HCT116 (cell line): ENCODE results near the gene ADAMTSL5. TPM values are rescaled to one million over a fixed set of nuclear protein-coding genes. Genes with fewer than 3 reads are reported as not detected.

Experiments
- ATAC-seq: fragments of 200-7000 bp; cut with Tn5 transposase; 2 replicates; pipeline ENCODE4 v1.9.1; 2020; ENCODE audit warnings: mild to moderate bottlenecking, moderate library complexity
- BruUV-seq: library from RNA; stranded (reverse); fragments of 400-500 nt; replicated peaks from 2 replicates; lab custom pipeline; 2021; lab: Mats Ljungman, UMichigan
- CTCF ChIA-PET: fragments of 300-600 bp; sonication (Branson Sonifier 250); formaldehyde crosslinking; loops from one replicate; lab custom pipeline; 2021; ENCODE audit warnings: antibody characterized with exemption; lab: Charles Lee
- POLR2A ChIA-PET: fragments of 300-600, 350-600 bp; sonication (Branson Sonifier 250); formaldehyde crosslinking; loops from one replicate; lab custom pipeline; 2021; ENCODE audit warnings: antibody characterized with exemption; lab: Charles Lee
- RAD21 ChIA-PET, 2 experiments: fragments of 300-600 bp; sonication (Branson Sonifier 250); formaldehyde crosslinking; loops; one replicate each; lab custom pipeline; 2023; ENCODE audit warnings: low total read pairs in 2 of 2; ENCODE audit not compliant: uncharacterized antibody in 2 of 2, unreplicated experiment in 2 of 2, low non-redundant PET in 1 of 2; lab: Charles Lee
- DNase-seq: peaks from one replicate; pipeline ENCODE4 v3.0.0-alpha.2; 2010; ENCODE audit warnings: low read depth, low spot score
- H2AFZ ChIP-seq: fragments of 200-600 bp; shearing (Covaris generic), sonication (generic); 2 replicates; pipeline ENCODE4 v1.6.1; 2017; ENCODE audit warnings: low read depth, mixed run types, mixed read lengths, antibody characterized with exemption, low read length; ENCODE audit not compliant: poor library complexity, severe bottlenecking
- H3K27ac ChIP-seq: 2 replicates; pipeline ENCODE4 v1.5.1; 2012; ENCODE audit warnings: low read depth, low read length
- H3K27me3 ChIP-seq: fragments of 200-600 bp; sonication (generic); 2 replicates; pipeline ENCODE4 v1.6.1; 2016; ENCODE audit warnings: mixed run types, low read length, mixed read lengths; ENCODE audit not compliant: insufficient read depth
- H3K36me3 ChIP-seq, 2 experiments: fragments of 200-500 bp in 1 of 2; fragments of 200-600 bp in 1 of 2; sonication (Bioruptor generic) in 1 of 2; sonication (generic) in 1 of 2; 2 replicates each; pipeline versions ENCODE4 v1.5.1 to v1.6.1; 2014 to 2016; ENCODE audit warnings: low read length in 2 of 2, inconsistent platforms in 1 of 2, mixed read lengths in 1 of 2, mixed run types in 1 of 2; ENCODE audit not compliant: insufficient read depth in 2 of 2, control insufficient read depth in 1 of 2
- H3K4me1 ChIP-seq, 2 experiments: fragments of 200-600 bp in 1 of 2; sonication (generic) in 1 of 2; 2 replicates each; pipeline versions ENCODE4 v1.5.1 to v1.6.1; 2012 to 2017; ENCODE audit warnings: low read length in 2 of 2, inconsistent platforms in 1 of 2, mild to moderate bottlenecking in 1 of 2, mixed read lengths in 1 of 2, mixed run types in 1 of 2, moderate library complexity in 1 of 2; ENCODE audit not compliant: insufficient read depth in 2 of 2, control insufficient read depth in 1 of 2
- H3K4me2 ChIP-seq: fragments of 200-600 bp; sonication (generic); 2 replicates; pipeline ENCODE4 v1.6.1; 2017; ENCODE audit warnings: mixed run types, low read length, mixed read lengths
- H3K4me3 ChIP-seq, 2 experiments: fragments of 200-600 bp in 1 of 2; sonication (generic) in 1 of 2; replicated peaks in 1 of 2; 2 replicates each; pipeline ENCODE4 v1.5.1; 2011 to 2016; ENCODE audit warnings: low read length in 2 of 2, control low read depth in 1 of 2, low read depth in 1 of 2, mild to moderate bottlenecking in 1 of 2, mixed read lengths in 1 of 2, mixed run types in 1 of 2
- H3K79me2 ChIP-seq: fragments of 200-600 bp; sonication (generic); 2 replicates; pipeline ENCODE4 v1.6.1; 2017; ENCODE audit warnings: mild to moderate bottlenecking, mixed run types, low read length, moderate library complexity, mixed read lengths; ENCODE audit not compliant: insufficient read depth
- H3K9ac ChIP-seq: fragments of 200-600 bp; sonication (generic); 2 replicates; pipeline ENCODE4 v1.6.1; 2016; ENCODE audit warnings: low read length, mixed read lengths
- H3K9me2 ChIP-seq: fragments of 200-600 bp; sonication (generic), shearing (Covaris generic); 2 replicates; pipeline ENCODE4 v1.6.1; 2017; ENCODE audit warnings: mixed run types, mild to moderate bottlenecking, moderate library complexity; ENCODE audit not compliant: insufficient read depth
- H3K9me3 ChIP-seq, 2 experiments: fragments of 200-500 bp in 1 of 2; fragments of 200-600 bp in 1 of 2; sonication (Bioruptor generic) in 1 of 2; sonication (generic) in 1 of 2; 2 replicates each; pipeline ENCODE4 v1.6.1; 2014 to 2017; ENCODE audit warnings: low read length in 2 of 2, mixed read lengths in 2 of 2, inconsistent platforms in 1 of 2, low read depth in 1 of 2, mild to moderate bottlenecking in 1 of 2, mixed run types in 1 of 2, moderate library complexity in 1 of 2; ENCODE audit not compliant: control insufficient read depth in 1 of 2, insufficient read depth in 1 of 2
- H4K20me1 ChIP-seq: fragments of 200-600 bp; sonication (generic), shearing (Covaris generic); 2 replicates; pipeline ENCODE4 v1.6.1; 2017; ENCODE audit warnings: mixed run types, mild to moderate bottlenecking, moderate library complexity; ENCODE audit not compliant: insufficient read depth
- ATF3 ChIP-seq: IDR thresholded peaks from 2 replicates; pipeline ENCODE4 v1.6.1; 2012
- CBX3 ChIP-seq: IDR thresholded peaks from 2 replicates; pipeline ENCODE4 v1.6.1; 2012; ENCODE audit warnings: low read depth
- CEBPB ChIP-seq: IDR thresholded peaks from 2 replicates; pipeline ENCODE4 v1.6.1; 2012; ENCODE audit warnings: low read depth
- CTCF ChIP-seq, 3 experiments: fragments of 200-600 bp in 1 of 3; sonication (generic) in 1 of 3; IDR thresholded peaks in 2 of 3; conservative IDR thresholded peaks in 1 of 3; 2 replicates each; pipeline ENCODE4 v1.5.1; 2012 to 2017; ENCODE audit warnings: low read depth in 2 of 3, low read length in 2 of 3, antibody characterized with exemption in 1 of 3, borderline replicate concordance in 1 of 3, control low read depth in 1 of 3, mild to moderate bottlenecking in 1 of 3, mixed read lengths in 1 of 3, mixed run types in 1 of 3, moderate library complexity in 1 of 3; ENCODE audit not compliant: insufficient read depth in 1 of 3
- EGR1 ChIP-seq: IDR thresholded peaks from 2 replicates; pipeline ENCODE4 v1.6.1; 2012; ENCODE audit warnings: low read depth
- ELF1 ChIP-seq: IDR thresholded peaks from 2 replicates; pipeline ENCODE4 v1.6.1; 2012; ENCODE audit warnings: low read depth, borderline replicate concordance
- EZH2 ChIP-seq: fragments of 200-600 bp; sonication (generic); IDR thresholded peaks from 2 replicates; pipeline ENCODE4 v1.6.1; 2017; ENCODE audit warnings: antibody characterized with exemption, mixed run types
- FOSL1 ChIP-seq: IDR thresholded peaks from 2 replicates; pipeline ENCODE4 v1.6.1; 2012; ENCODE audit warnings: low read depth
- JUND ChIP-seq: IDR thresholded peaks from 2 replicates; pipeline ENCODE4 v1.6.1; 2012
- MAX ChIP-seq: IDR thresholded peaks from 2 replicates; pipeline ENCODE4 v1.6.1; 2012
- POLR2A ChIP-seq: IDR thresholded peaks from 2 replicates; pipeline ENCODE4 v1.7.0; 2011; ENCODE audit warnings: borderline replicate concordance; ENCODE audit not compliant: insufficient read depth, insufficient read length; ENCODE audit errors: extremely low read depth
- POLR2AphosphoS5 ChIP-seq: IDR thresholded peaks from 2 replicates; pipeline ENCODE4 v1.6.1; 2011; ENCODE audit warnings: mild to moderate bottlenecking, low read depth, low read length, moderate library complexity
- RAD21 ChIP-seq: IDR thresholded peaks from 2 replicates; pipeline ENCODE4 v1.6.1; 2012; ENCODE audit warnings: low read depth, mild to moderate bottlenecking
- REST ChIP-seq: IDR thresholded peaks from 2 replicates; pipeline ENCODE4 v1.6.1; 2012; ENCODE audit warnings: low read depth
- SIN3A ChIP-seq: IDR thresholded peaks from 2 replicates; pipeline ENCODE4 v1.6.1; 2012; ENCODE audit warnings: low read depth
- SP1 ChIP-seq: IDR thresholded peaks from 2 replicates; pipeline ENCODE4 v1.6.1; 2012; ENCODE audit warnings: low read depth
- YY1 ChIP-seq: IDR thresholded peaks from 2 replicates; pipeline ENCODE4 v1.6.1; 2011; ENCODE audit warnings: low read length, low read depth, moderate library complexity, mild to moderate bottlenecking; ENCODE audit not compliant: insufficient replicate concordance; ENCODE audit errors: extremely low read depth
- ZBTB33 ChIP-seq: IDR thresholded peaks from 2 replicates; pipeline ENCODE4 v1.6.1; 2011; ENCODE audit warnings: mild to moderate bottlenecking, low read length, moderate library complexity; ENCODE audit not compliant: insufficient replicate concordance; ENCODE audit errors: extremely low read depth
- ZNF274 ChIP-seq: fragments of 200-500 bp; sonication (Bioruptor generic); IDR thresholded peaks from 2 replicates; pipeline ENCODE4 v1.6.1; 2014; ENCODE audit warnings: mild to moderate bottlenecking, low read depth, low read length, inconsistent platforms
- intact Hi-C: fragments of 100-400 bp; cut with micrococcal nuclease; formaldehyde crosslinking; loops from 2 replicates; pipeline ENCODE4 v1.10.0; 2022
- total RNA-seq: library from RNA; stranded (reverse); gene quantifications from one replicate; pipeline ENCODE4 v1.2.1, GENCODE V29; 2021; ENCODE audit not compliant: unreplicated experiment

The ADAMTSL5 gene
- total RNA-seq, 1 experiment from 2014 or later: 24.0 TPM

GRCh38 chr19:1509602-1510441 lies 3.0 kb downstream of the ADAMTSL5 start:
- Histone ChIP-seq H3K9me3 (no peaks in the 10 kb centered on the region), H3K9ac (no peak overlapping the region), H3K27me3 (no peaks in the 10 kb centered on the region), H3K4me3 (no peak overlapping the region), H2AFZ (no peak overlapping the region), H3K27ac (peak overlapping the region; percentile 55), H3K79me2 (peaks cover 10% of the 10 kb centered on the region; the same call in 1 of the 2 replicates), H4K20me1 (no peaks in the 10 kb centered on the region), H3K4me1 (peaks cover 30 to 69% of the 10 kb centered on the region in 2 experiments), H3K4me2 (no peak overlapping the region), H3K9me2 (no peaks in the 10 kb centered on the region), H3K36me3 (no peaks in the 10 kb centered on the region)
- DNase-seq: no peak
- BruUV-seq: TSS peak; percentile 9
- intact Hi-C loops: no loop called here
- ChIA-PET CTCF (interaction anchor here (1.1 kb wide), 1 partner anchor 17 kb away, joined by 3 read pairs; no protein-coding TSS in a partner anchor), RAD21 (no interaction called here), POLR2A (interaction anchor here (1.2 kb wide), 1 partner anchor 65 kb away, joined by 6 read pairs; no protein-coding TSS in a partner anchor)
- no peak for ATAC-seq
- TF ChIP-seq EGR1 (no peak), SP1 (no peak), POLR2AphosphoS5 (no peak), SIN3A (no peak), POLR2A (no peak), CBX3 (no peak), REST (no peak), CEBPB (no peak), ELF1 (no peak), MAX (no peak), YY1 (no peak), ATF3 (no peak), EZH2 (no peak), JUND (no peak), ZBTB33 (no peak), ZNF274 (no peak), FOSL1 (no peak), RAD21 (no peak), CTCF (IDR thresholded peaks at IDR 0.05 in 2 of 3, conservative IDR thresholded peaks at IDR 0.05 in 1 of 3; ENCODE audit: borderline replicate concordance in 1 of 3, insufficient read depth in 1 of 3, low read depth in 2 of 3, low read length in 2 of 3) (no peak)
